Neuronal stem cell (in vitro differentiated cells): ENCODE data around the gene TSPEAR.

ENCODE experiments used
- DNase-seq: peaks from one replicate; pipeline ENCODE4 v3.0.0-alpha.2; 2013; ENCODE audit warnings: low spot score
- H2AFZ ChIP-seq: one replicate; pipeline ENCODE4 v1.6.1; 2013; ENCODE audit warnings: mild to moderate bottlenecking, low read length, inconsistent platforms
- H2AK5ac ChIP-seq: 2 replicates; pipeline ENCODE4 v1.6.1; 2013; ENCODE audit warnings: low read depth, mild to moderate bottlenecking, inconsistent platforms, low read length, moderate library complexity, mixed read lengths
- H2BK120ac ChIP-seq: 2 replicates; pipeline ENCODE4 v1.6.1; 2013; ENCODE audit warnings: low read depth, mild to moderate bottlenecking, inconsistent platforms, low read length, moderate library complexity, mixed read lengths
- H2BK12ac ChIP-seq: one replicate; pipeline ENCODE4 v1.6.1; 2013; ENCODE audit warnings: low read length, inconsistent platforms
- H2BK15ac ChIP-seq: 2 replicates; pipeline ENCODE4 v1.6.1; 2013; ENCODE audit warnings: mild to moderate bottlenecking, low read length, inconsistent platforms, mixed read lengths
- H2BK5ac ChIP-seq: one replicate; pipeline ENCODE4 v1.6.1; 2013; ENCODE audit warnings: inconsistent platforms, mild to moderate bottlenecking, low read length, moderate library complexity
- H3K14ac ChIP-seq: one replicate; pipeline ENCODE4 v1.6.1; 2013; ENCODE audit warnings: low read length, inconsistent platforms
- H3K18ac ChIP-seq: 2 replicates; pipeline ENCODE4 v1.6.1; 2013; ENCODE audit warnings: low read length, inconsistent platforms
- H3K23ac ChIP-seq: 2 replicates; pipeline ENCODE4 v1.6.1; 2013; ENCODE audit warnings: low read depth, mild to moderate bottlenecking, mixed read lengths, low read length, inconsistent platforms; ENCODE audit not compliant: poor library complexity
- H3K27ac ChIP-seq: replicated peaks from 3 replicates; pipeline ENCODE4 v1.5.1; 2013; ENCODE audit warnings: low read length, inconsistent platforms
- H3K27me3 ChIP-seq, 3 experiments: 2 replicates each; pipeline ENCODE4 v1.6.1; 2013; ENCODE audit warnings: low read length in 3 of 3, mild to moderate bottlenecking in 2 of 3, inconsistent platforms in 1 of 3, low read depth in 1 of 3, mixed read lengths in 1 of 3, moderate library complexity in 1 of 3; ENCODE audit not compliant: control insufficient read depth in 3 of 3, insufficient read depth in 3 of 3
- H3K36me3 ChIP-seq, 2 donors: replicated peaks in 1 of 2; 2 replicates each; pipeline ENCODE4 v1.6.1; 2013; ENCODE audit warnings: low read length in 2 of 2; ENCODE audit not compliant: control insufficient read depth in 2 of 2, insufficient read depth in 2 of 2
- H3K4ac ChIP-seq: 2 replicates; pipeline ENCODE4 v1.6.1; 2013; ENCODE audit warnings: inconsistent platforms, mild to moderate bottlenecking, low read length, moderate library complexity
- H3K4me1 ChIP-seq, 2 donors: 1 replicate in 1 of 2; 2 replicates in 1 of 2; pipeline ENCODE4 v1.6.1; 2013; ENCODE audit warnings: low read length in 2 of 2, low read depth in 1 of 2; ENCODE audit not compliant: control insufficient read depth in 2 of 2, insufficient read depth in 1 of 2
- H3K4me2 ChIP-seq: one replicate; pipeline ENCODE4 v1.6.1; 2013; ENCODE audit warnings: mild to moderate bottlenecking, low read length, inconsistent platforms; ENCODE audit not compliant: insufficient read depth, poor library complexity, severe bottlenecking
- H3K4me3 ChIP-seq, 2 donors: 2 replicates each; pipeline ENCODE4 v1.5.1; 2013; ENCODE audit warnings: low read length in 2 of 2, mild to moderate bottlenecking in 2 of 2, inconsistent platforms in 1 of 2, moderate library complexity in 1 of 2
- H3K79me1 ChIP-seq: one replicate; pipeline ENCODE4 v1.6.1; 2013; ENCODE audit warnings: low read depth, mild to moderate bottlenecking, inconsistent platforms, low read length, moderate library complexity
- H3K9ac ChIP-seq: one replicate; pipeline ENCODE4 v1.6.1; 2013; ENCODE audit warnings: mild to moderate bottlenecking, low read depth, low read length, inconsistent platforms; ENCODE audit not compliant: poor library complexity
- H3K9me3 ChIP-seq, 2 donors: replicated peaks in 1 of 2; 2 replicates each; pipeline versions ENCODE3 to v1.6.1; 2013; ENCODE audit warnings: low read length in 2 of 2, mild to moderate bottlenecking in 2 of 2, inconsistent platforms in 1 of 2, low read depth in 1 of 2, mixed read lengths in 1 of 2, moderate library complexity in 1 of 2; ENCODE audit not compliant: control insufficient read depth in 2 of 2, insufficient read depth in 1 of 2
- H4K8ac ChIP-seq: one replicate; pipeline ENCODE4 v1.6.1; 2013; ENCODE audit warnings: low read depth, mild to moderate bottlenecking, inconsistent platforms, low read length, moderate library complexity
- H4K91ac ChIP-seq: one replicate; pipeline ENCODE4 v1.6.1; 2013; ENCODE audit warnings: low read length, low read depth, mild to moderate bottlenecking, inconsistent platforms; ENCODE audit not compliant: poor library complexity
- WGBS, 2 donors: extraction: QIAGEN DNeasy Blood & Tissue Kit; methylation state at CpG; one replicate each; pipeline ENCODE4 v1.1.7; 2013; ENCODE audit warnings: missing lambda C conversion rate in 2 of 2, mixed read lengths in 1 of 2; ENCODE audit not compliant: insufficient read length in 2 of 2, insufficient replicate concordance in 1 of 2; ENCODE audit errors: extremely low coverage in 2 of 2; 5-methylcytosine and 5-hydroxymethylcytosine counted together

The TSPEAR gene

GRCh38 chr21:44498280-44499210, 212.8 kb downstream of the TSPEAR start:
- H3K27ac ChIP-seq: no peak overlapping the region
- no peak overlapping the region for H3K4me2 ChIP-seq
- no peak overlapping the region for H2BK120ac ChIP-seq
- H3K36me3 ChIP-seq: no peaks in the 10 kb centered on the region
- peak overlapping the region; percentile 6 for H3K14ac ChIP-seq
- H3K18ac ChIP-seq: peak overlapping the region; percentile 62
- no peak overlapping the region for H3K4ac ChIP-seq
- H3K23ac ChIP-seq: no peak overlapping the region
- H2BK15ac ChIP-seq: no peak overlapping the region
- H2BK5ac ChIP-seq: no peak overlapping the region
- no peak overlapping the region for H4K91ac ChIP-seq
- WGBS, 2 donors: no CpG with 5 or more reads among the region's 27 CpGs
- H3K4me3 ChIP-seq: no peak overlapping the region
- peak overlapping the region; percentile 57 for H2AK5ac ChIP-seq
- H3K79me1 ChIP-seq: peaks cover 4% of the 10 kb centered on the region
- H3K9ac ChIP-seq: no peak overlapping the region
- H4K8ac ChIP-seq: no peak overlapping the region
- peaks cover 0 to 25% (median 0%) of the 10 kb centered on the region in 3 experiments for H3K27me3 ChIP-seq
- H2BK12ac ChIP-seq: no peak overlapping the region
- peak overlapping the region; percentile 42 for H2AFZ ChIP-seq
- H3K9me3 ChIP-seq: peaks cover 4 to 12% of the 10 kb centered on the region in 2 donors
- peaks cover 16 to 24% of the 10 kb centered on the region in 2 donors for H3K4me1 ChIP-seq
- no peak for DNase-seq

GRCh38 chr21:44497703-44498126, 213.7 kb downstream of the TSPEAR start:
- Histone ChIP-seq H2BK12ac (no peak overlapping the region), H3K4me2 (no peak overlapping the region), H2BK120ac (no peak overlapping the region), H3K27ac (no peak overlapping the region), H3K23ac (no peak overlapping the region), H2AFZ (peak overlapping the region; percentile 80), H3K14ac (no peak overlapping the region), H3K27me3 (peaks cover 0 to 25% (median 0%) of the 10 kb centered on the region in 3 experiments), H2BK5ac (no peak overlapping the region), H3K4ac (no peak overlapping the region), H2AK5ac (no peak overlapping the region), H3K18ac (no peak overlapping the region), H3K79me1 (peaks cover 4% of the 10 kb centered on the region), H4K8ac (no peak overlapping the region), H3K36me3 (no peaks in the 10 kb centered on the region), H3K9me3 (peaks cover 9 to 20% of the 10 kb centered on the region in 2 donors), H2BK15ac (no peak overlapping the region), H4K91ac (no peak overlapping the region), H3K9ac (no peak overlapping the region), H3K4me3 (no peak overlapping the region), H3K4me1 (peaks cover 16 to 24% of the 10 kb centered on the region in 2 donors)
- DNase-seq: no peak
- WGBS, 2 donors: no CpG with 5 or more reads among the region's 6 CpGs

GRCh38 chr21:44496564-44497550, 214.5 kb downstream of the TSPEAR start:
- Histone ChIP-seq H2BK12ac (no peak overlapping the region), H3K4me3 (no peak overlapping the region), H4K91ac (no peak overlapping the region), H2BK120ac (no peak overlapping the region), H2AK5ac (no peak overlapping the region), H3K36me3 (no peaks in the 10 kb centered on the region), H2BK15ac (peak overlapping the region; percentile 72), H3K14ac (no peak overlapping the region), H3K9ac (no peak overlapping the region), H3K23ac (peak overlapping the region; percentile 8), H3K18ac (no peak overlapping the region), H4K8ac (no peak overlapping the region), H3K27ac (no peak overlapping the region), H3K9me3 (peaks cover 13 to 28% of the 10 kb centered on the region in 2 donors), H3K4me2 (peak overlapping the region; percentile 12), H3K27me3 (peaks cover 0 to 22% (median 0%) of the 10 kb centered on the region in 3 experiments), H3K4ac (no peak overlapping the region), H3K79me1 (peaks cover 4% of the 10 kb centered on the region), H2AFZ (peak overlapping the region; percentile 80), H3K4me1 (peaks cover 16 to 24% of the 10 kb centered on the region in 2 donors), H2BK5ac (no peak overlapping the region)
- WGBS, 2 donors: no CpG with 5 or more reads among the region's 27 CpGs
- DNase-seq: no peak
